Transverse colon (tissue), 4 donors: ENCODE data around the gene SLC22A3. TPM values are rescaled to one million over a fixed set of nuclear protein-coding genes. Genes with fewer than 3 reads are reported as not detected.
A peak's percentile ranks its signal among the peaks of the same experiment; 100 is the strongest.

Experiments
- DNase-seq: peaks from one replicate; pipeline ENCODE4 v3.0.0-alpha.2; 2019
- H3K27ac ChIP-seq, 4 donors: fragments of 200-600 bp; sonication (generic); 2 replicates each; pipeline ENCODE4 v1.5.1; 2016 to 2018; ENCODE audit warnings: inconsistent platforms in 4 of 4
- H3K27me3 ChIP-seq: fragments of 200-600 bp; sonication (generic); 2 replicates; pipeline ENCODE4 v1.5.1; 2017; ENCODE audit warnings: inconsistent platforms
- H3K36me3 ChIP-seq, 4 donors: fragments of 200-600 bp; sonication (generic); 2 replicates each; pipeline ENCODE4 v1.5.1; 2017 to 2019; ENCODE audit warnings: inconsistent platforms in 4 of 4
- H3K4me1 ChIP-seq, 4 donors: fragments of 200-600 bp; sonication (generic); 2 replicates each; pipeline ENCODE4 v1.5.1; 2017 to 2020; ENCODE audit warnings: inconsistent platforms in 4 of 4
- H3K4me3 ChIP-seq, 4 donors: fragments of 200-600 bp; sonication (generic); 1 replicate in 1 of 4; 2 replicates in 3 of 4; pipeline versions ENCODE4 v1.5.1 to v1.6.1; 2017 to 2019; ENCODE audit warnings: inconsistent platforms in 4 of 4
- H3K9me3 ChIP-seq, 2 donors: fragments of 200-600 bp; sonication (generic); 2 replicates each; pipeline ENCODE4 v1.5.1; 2017 to 2019; ENCODE audit warnings: inconsistent platforms in 2 of 2
- CTCF ChIP-seq, 5 experiments: fragments of 200-600 bp in 3 of 5; fragments of 450-650 bp in 2 of 5; sonication (generic) in 3 of 5; IDR thresholded peaks; 1 replicate in 2 of 5; 2 replicates in 3 of 5; pipeline ENCODE4 v1.5.1; 2016 to 2017; ENCODE audit warnings: antibody characterized with exemption in 5 of 5, inconsistent platforms in 3 of 5, mild to moderate bottlenecking in 2 of 5, moderate library complexity in 1 of 5
- EP300 ChIP-seq: sonication (generic); formaldehyde crosslinking; IDR thresholded peaks from one replicate; pipeline ENCODE4 v1.6.1; 2017; ENCODE audit warnings: antibody characterized with exemption, low read depth
- POLR2A ChIP-seq: fragments of 450-650 bp; IDR thresholded peaks from one replicate; pipeline ENCODE4 v1.6.1; 2016; ENCODE audit warnings: antibody characterized with exemption, mild to moderate bottlenecking, moderate library complexity
- POLR2AphosphoS5 ChIP-seq, 3 donors: sonication (generic); formaldehyde crosslinking; IDR thresholded peaks; one replicate each; pipeline ENCODE4 v1.6.1; 2016; ENCODE audit warnings: antibody characterized with exemption in 3 of 3
- WGBS, 2 donors: methylation state at CpG; one replicate each; pipeline ENCODE4 v1.1.5; 2018; ENCODE audit warnings: low coverage in 1 of 2; 5-methylcytosine and 5-hydroxymethylcytosine counted together
- in situ Hi-C, 4 donors: fragments of 200-750 bp; cut with MboI; loops; one replicate each; pipeline versions ENCODE4 v1.15.0 to v1.15.1; 2017; ENCODE audit warnings: low sequenced_read_pairs in 3 of 4, low pct_ligation_motif_present in 1 of 4, low pct_unique_long_range_greater_than_20kb in 1 of 4
- intact Hi-C: fragments of 100-400 bp; cut with DNase I; formaldehyde crosslinking; loops from one replicate; pipeline ENCODE4 v1.15.1; 2023; ENCODE audit warnings: low total_unique reads
- total RNA-seq, 4 donors: library from RNA; depleted of rRNA; stranded (reverse); fragments of >200 nt; gene quantifications; one replicate each; pipeline ENCODE4 v1.1.0, GENCODE V29; 2016

Gene SLC22A3
- total RNA-seq, 4 donors from 2014 or later, result 4.5 to 12.0 (median 6.9) TPM

GRCh38 chr6:160417550-160417949 lies 69.4 kb downstream of the SLC22A3 start:
- no peak for TF ChIP-seq EP300
- TF ChIP-seq POLR2A, result no peak
- no peak for TF ChIP-seq CTCF (IDR thresholded peaks at IDR 0.05)
- TF ChIP-seq POLR2AphosphoS5 (IDR thresholded peaks at IDR 0.05), result no peak
- Histone ChIP-seq H3K4me3 (no peak overlapping the region), H3K9me3 (no peaks in the 10 kb centered on the region), H3K4me1 (peaks cover 0 to 3% (median 0%) of the 10 kb centered on the region in 4 donors), H3K27ac (no peak overlapping the region), H3K36me3 (no peaks in the 10 kb centered on the region), H3K27me3 (no peaks in the 10 kb centered on the region)
- in situ Hi-C loops, result no loop called here
- DNase-seq, result no peak
- intact Hi-C loops, result no loop called here

- Histone ChIP-seq H3K9me3 (no peaks in the 10 kb centered on the region), H3K27me3 (no peaks in the 10 kb centered on the region), H3K27ac (no peak overlapping the region), H3K4me1 (peaks cover 0 to 3% (median 0%) of the 10 kb centered on the region in 4 donors), H3K4me3 (no peak overlapping the region), H3K36me3 (no peaks in the 10 kb centered on the region)
- intact Hi-C loops (no loop called here), in situ Hi-C loops (no loop called here)
- TF ChIP-seq CTCF (IDR thresholded peaks at IDR 0.05) (no peak), POLR2A (no peak), EP300 (no peak), POLR2AphosphoS5 (IDR thresholded peaks at IDR 0.05) (no peak)
- 57 to 75% methylated on average over 1 to 3 of the region's 3 CpGs for WGBS, 2 donors
- DNase-seq, result no peak
These were observed 70.2 kb downstream of the SLC22A3 start for GRCh38 chr6:160418370-160418769.

- no peak for DNase-seq
- Histone ChIP-seq H3K27me3 (no peaks in the 10 kb centered on the region), H3K27ac (no peak overlapping the region), H3K4me3 (no peak overlapping the region), H3K36me3 (no peaks in the 10 kb centered on the region), H3K4me1 (peaks cover 0 to 3% (median 0%) of the 10 kb centered on the region in 4 donors), H3K9me3 (no peaks in the 10 kb centered on the region)
- in situ Hi-C loops (no loop called here), intact Hi-C loops (no loop called here)
- WGBS, 2 donors, result 74 to 100% methylated on average over 1 of the region's 1 CpG
- TF ChIP-seq EP300 (no peak), POLR2A (no peak), POLR2AphosphoS5 (IDR thresholded peaks at IDR 0.05) (no peak), CTCF (IDR thresholded peaks at IDR 0.05) (no peak)
These were observed 71.3 kb downstream of the SLC22A3 start for GRCh38 chr6:160419488-160419887.

GRCh38 chr6:160420253-160420968 lies 72.2 kb downstream of the SLC22A3 start:
- in situ Hi-C loops (no loop called here), intact Hi-C loops (no loop called here)
- Histone ChIP-seq H3K9me3 (no peaks in the 10 kb centered on the region), H3K27me3 (no peaks in the 10 kb centered on the region), H3K27ac (peak overlapping the region; percentile 23 to 79 (median 67)), H3K4me3 (no peak overlapping the region), H3K36me3 (no peaks in the 10 kb centered on the region), H3K4me1 (peaks cover 0 to 3% (median 0%) of the 10 kb centered on the region in 4 donors)
- TF ChIP-seq POLR2AphosphoS5 (IDR thresholded peaks at IDR 0.05) (no peak), CTCF (IDR thresholded peaks at IDR 0.05) (no peak), POLR2A (no peak), EP300 (no peak)
- no peak for DNase-seq
- WGBS, 2 donors, result 95 to 96% methylated on average over 6 to 9 of the region's 9 CpGs
